ENCODE measurements around the gene CAMK2G.

DNA sequence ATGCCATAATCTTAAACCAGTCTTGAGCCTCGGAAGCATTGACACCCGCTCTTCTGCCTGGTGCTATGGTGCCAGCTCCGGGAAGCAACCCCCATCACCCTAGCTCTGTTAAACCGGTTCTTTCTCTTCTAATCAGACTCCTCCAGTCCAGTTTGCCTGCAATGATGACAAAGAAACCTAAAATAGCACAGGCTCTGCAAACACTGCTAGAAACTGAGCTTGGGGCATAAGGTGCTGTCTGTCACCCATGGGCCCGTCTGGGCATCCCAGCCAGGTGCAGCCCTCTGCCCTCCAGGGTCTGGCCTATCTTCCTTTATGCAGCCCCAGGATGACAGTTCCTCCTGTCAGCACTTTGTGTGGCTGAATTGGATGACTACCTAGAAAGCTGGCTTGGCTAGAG, 14.2 kb upstream of the CAMK2G start:
- TF ChIP-seq, protein P1, sequence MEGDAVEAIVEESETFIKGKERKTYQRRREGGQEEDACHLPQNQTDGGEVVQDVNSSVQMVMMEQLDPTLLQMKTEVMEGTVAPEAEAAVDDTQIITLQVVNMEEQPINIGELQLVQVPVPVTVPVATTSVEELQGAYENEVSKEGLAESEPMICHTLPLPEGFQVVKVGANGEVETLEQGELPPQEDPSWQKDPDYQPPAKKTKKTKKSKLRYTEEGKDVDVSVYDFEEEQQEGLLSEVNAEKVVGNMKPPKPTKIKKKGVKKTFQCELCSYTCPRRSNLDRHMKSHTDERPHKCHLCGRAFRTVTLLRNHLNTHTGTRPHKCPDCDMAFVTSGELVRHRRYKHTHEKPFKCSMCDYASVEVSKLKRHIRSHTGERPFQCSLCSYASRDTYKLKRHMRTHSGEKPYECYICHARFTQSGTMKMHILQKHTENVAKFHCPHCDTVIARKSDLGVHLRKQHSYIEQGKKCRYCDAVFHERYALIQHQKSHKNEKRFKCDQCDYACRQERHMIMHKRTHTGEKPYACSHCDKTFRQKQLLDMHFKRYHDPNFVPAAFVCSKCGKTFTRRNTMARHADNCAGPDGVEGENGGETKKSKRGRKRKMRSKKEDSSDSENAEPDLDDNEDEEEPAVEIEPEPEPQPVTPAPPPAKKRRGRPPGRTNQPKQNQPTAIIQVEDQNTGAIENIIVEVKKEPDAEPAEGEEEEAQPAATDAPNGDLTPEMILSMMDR (IDR thresholded peaks at IDR 0.05) = no peak
- TF ChIP-seq, protein P2, sequence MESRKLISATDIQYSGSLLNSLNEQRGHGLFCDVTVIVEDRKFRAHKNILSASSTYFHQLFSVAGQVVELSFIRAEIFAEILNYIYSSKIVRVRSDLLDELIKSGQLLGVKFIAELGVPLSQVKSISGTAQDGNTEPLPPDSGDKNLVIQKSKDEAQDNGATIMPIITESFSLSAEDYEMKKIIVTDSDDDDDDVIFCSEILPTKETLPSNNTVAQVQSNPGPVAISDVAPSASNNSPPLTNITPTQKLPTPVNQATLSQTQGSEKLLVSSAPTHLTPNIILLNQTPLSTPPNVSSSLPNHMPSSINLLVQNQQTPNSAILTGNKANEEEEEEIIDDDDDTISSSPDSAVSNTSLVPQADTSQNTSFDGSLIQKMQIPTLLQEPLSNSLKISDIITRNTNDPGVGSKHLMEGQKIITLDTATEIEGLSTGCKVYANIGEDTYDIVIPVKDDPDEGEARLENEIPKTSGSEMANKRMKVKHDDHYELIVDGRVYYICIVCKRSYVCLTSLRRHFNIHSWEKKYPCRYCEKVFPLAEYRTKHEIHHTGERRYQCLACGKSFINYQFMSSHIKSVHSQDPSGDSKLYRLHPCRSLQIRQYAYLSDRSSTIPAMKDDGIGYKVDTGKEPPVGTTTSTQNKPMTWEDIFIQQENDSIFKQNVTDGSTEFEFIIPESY (IDR thresholded peaks at IDR 0.05; ENCODE audit: borderline replicate concordance, low read depth) = no peak
- TF ChIP-seq, protein P3, sequence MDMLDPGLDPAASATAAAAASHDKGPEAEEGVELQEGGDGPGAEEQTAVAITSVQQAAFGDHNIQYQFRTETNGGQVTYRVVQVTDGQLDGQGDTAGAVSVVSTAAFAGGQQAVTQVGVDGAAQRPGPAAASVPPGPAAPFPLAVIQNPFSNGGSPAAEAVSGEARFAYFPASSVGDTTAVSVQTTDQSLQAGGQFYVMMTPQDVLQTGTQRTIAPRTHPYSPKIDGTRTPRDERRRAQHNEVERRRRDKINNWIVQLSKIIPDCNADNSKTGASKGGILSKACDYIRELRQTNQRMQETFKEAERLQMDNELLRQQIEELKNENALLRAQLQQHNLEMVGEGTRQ (IDR thresholded peaks at IDR 0.05; ENCODE audit: borderline replicate concordance, low read depth, low read length) = no peak
